Peyer's patch (tissue), 4 donors: ENCODE measurements around the gene PRODH2.

Source experiments
- CTCF ChIP-seq, 6 experiments: fragments of 450-650 bp in 4 of 6; fragments of 200-600 bp in 2 of 6; sonication (generic) in 1 of 6; IDR thresholded peaks; one replicate each; pipeline ENCODE4 v1.5.1; 2017 to 2019; ENCODE audit warnings: antibody characterized with exemption in 6 of 6, mild to moderate bottlenecking in 3 of 6, moderate library complexity in 1 of 6
- POLR2A ChIP-seq, 2 donors: fragments of 450-650 bp; IDR thresholded peaks; one replicate each; pipeline ENCODE4 v1.5.1; 2017; ENCODE audit warnings: antibody characterized with exemption in 2 of 2, mild to moderate bottlenecking in 2 of 2, moderate library complexity in 2 of 2

GRCh38 chr19:35790981-35791813, 21.4 kb downstream of the PRODH2 start:
- TF ChIP-seq CTCF (IDR thresholded peaks at IDR 0.05), result no peak
- TF ChIP-seq POLR2A (IDR thresholded peaks at IDR 0.05), result no peak
